GM18519 (cell line): ENCODE data around the gene CHODL.

Experiments used
- ATAC-seq: cut with Tn5 transposase; IDR thresholded peaks from one replicate; pipeline ENCODE4 v1.9.1; 2021; ENCODE audit warnings: mild to moderate bottlenecking, moderate library complexity; ENCODE audit not compliant: unreplicated experiment, low FRiP score

Gene CHODL, protein sequence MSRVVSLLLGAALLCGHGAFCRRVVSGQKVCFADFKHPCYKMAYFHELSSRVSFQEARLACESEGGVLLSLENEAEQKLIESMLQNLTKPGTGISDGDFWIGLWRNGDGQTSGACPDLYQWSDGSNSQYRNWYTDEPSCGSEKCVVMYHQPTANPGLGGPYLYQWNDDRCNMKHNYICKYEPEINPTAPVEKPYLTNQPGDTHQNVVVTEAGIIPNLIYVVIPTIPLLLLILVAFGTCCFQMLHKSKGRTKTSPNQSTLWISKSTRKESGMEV

GRCh38 chr21:18244671-18245463, at the start of gene CHODL:
Gene CHODL (plus strand): TSS chr21:18244833. CDS start chr21:18245224, 391 bp downstream.
- ATAC-seq, result no peak

DNA sequence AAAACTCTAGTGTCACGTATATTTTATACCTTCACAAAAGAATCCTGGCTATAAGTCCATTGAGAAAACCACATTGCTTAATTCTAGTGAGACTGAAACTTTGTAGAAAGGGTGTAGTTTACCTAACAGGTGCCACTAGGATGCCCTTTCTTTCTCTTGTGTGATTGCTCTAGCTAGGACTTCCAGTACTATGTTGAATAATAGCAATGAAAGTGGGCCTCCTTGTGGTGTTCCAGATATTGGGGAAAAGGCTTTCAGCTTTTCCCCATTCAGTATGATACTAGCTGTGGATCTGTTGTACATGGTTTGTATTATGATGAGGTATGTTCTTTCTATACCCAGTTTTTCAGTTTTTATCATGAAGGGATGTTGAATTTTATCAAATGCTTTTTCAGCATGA, 39.7 kb upstream of the CHODL start:
- no peak for ATAC-seq

- no peak for ATAC-seq
Measured at GRCh38 chr21:18218331-18218730, 26.3 kb upstream of the CHODL start.

GRCh38 chr21:18220498-18220897, 24.1 kb upstream of the CHODL start:
- no peak for ATAC-seq

DNA sequence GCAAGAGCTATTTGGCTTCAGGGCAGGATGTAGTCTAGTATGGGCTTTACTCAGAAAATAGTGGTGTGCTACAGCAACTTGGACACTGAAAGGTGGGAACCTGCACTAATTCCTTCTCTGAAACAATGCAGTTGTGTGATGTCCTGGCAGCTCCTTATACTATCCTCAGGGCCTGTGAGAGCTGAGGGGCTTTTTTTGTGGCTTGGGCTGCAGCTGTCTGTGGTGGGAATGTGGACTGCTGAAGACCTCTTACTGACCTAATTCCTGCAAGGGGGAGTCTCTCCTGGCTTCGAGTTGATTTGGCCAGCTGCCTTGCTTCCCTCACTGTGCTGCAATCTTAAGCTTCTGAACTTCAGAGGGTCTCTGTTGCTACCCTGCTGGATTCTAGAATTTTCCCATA, 22.3 kb upstream of the CHODL start:
- no peak for ATAC-seq

- ATAC-seq, result no peak
Measured at GRCh38 chr21:18228060-18228739, 16.4 kb upstream of the CHODL start.

DNA sequence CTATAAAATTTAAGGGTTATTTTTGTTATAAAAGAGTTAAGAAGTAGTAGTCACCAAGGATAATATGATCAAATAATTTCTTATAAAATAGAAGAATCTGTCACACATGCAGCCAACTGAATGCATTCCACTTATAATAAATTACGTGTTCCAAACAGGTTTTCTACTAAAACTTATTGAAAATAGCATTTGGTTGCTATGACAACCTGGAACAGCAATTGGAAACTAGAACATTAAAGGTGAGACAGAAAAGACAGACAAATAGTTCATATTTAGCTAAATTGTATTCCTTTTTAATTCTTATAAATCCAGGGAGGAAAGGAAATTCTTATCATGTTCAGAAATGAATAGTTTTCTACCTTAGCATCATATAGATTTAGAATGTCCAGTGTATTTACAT, 9.1 kb upstream of the CHODL start:
- ATAC-seq, result no peak

- no peak for ATAC-seq
Measured at GRCh38 chr21:18245464-18245967, 883 bp downstream of the CHODL start.

DNA sequence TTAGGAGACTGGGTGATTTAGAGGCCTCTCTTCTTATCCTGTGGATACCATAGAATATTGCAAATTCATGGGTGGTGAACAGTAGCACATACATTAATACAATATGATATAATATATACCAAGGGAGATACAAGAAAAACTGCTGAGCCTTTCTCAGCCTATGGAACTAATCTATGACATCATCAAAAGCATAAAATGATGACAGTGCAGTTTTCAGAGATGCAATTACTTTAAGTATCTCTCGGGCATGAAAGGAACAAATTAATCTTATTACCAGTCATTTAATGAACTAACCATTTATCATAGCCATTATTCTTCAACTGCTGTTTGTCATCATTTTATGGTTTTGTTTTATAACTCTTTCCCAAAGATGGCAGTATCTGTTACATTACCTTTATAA, 3.5 kb downstream of the CHODL start:
- no peak for ATAC-seq

DNA sequence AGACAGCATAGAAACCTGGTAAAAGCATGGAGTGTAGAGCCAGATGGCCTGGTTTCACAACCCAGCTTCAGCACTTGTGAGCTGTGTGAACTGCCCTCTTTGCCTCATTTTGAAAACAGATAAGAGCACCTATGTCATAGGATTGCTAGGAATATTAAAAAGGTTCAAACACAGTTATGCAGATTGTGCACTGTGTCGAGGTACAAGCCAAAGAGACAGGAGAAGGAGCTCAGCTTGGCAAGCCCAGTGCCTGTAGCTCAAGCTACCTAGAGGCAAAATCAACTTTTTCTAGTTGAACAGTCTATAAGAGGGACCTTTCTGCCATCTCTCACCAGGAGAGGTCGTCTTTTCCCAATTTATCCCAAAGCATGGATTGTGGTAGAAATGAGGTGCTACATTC, 5.0 kb downstream of the CHODL start:
- no peak for ATAC-seq

DNA sequence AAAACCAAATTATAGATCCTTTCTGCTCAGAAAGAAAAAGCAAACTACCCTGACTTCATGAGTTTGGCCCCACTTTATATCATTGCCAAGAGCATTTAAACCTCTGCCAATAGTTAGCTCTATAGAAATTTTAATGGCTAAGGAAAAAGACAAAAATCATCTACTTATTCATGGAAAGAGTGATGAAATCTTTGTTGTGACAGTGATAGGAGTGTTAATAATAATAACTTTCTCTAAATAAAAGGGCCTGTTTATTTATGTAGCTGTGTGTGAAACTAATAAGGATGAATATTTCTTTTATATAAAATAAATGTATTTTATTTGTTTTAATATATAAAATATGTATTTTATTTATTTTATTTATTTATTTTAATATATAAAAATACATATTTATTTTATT, 6.4 kb downstream of the CHODL start:
- no peak for ATAC-seq

- no peak for ATAC-seq
Measured at GRCh38 chr21:18252256-18252655, 7.6 kb downstream of the CHODL start.

GRCh38 chr21:18252680-18253079, 8.0 kb downstream of the CHODL start:
- no peak for ATAC-seq

DNA sequence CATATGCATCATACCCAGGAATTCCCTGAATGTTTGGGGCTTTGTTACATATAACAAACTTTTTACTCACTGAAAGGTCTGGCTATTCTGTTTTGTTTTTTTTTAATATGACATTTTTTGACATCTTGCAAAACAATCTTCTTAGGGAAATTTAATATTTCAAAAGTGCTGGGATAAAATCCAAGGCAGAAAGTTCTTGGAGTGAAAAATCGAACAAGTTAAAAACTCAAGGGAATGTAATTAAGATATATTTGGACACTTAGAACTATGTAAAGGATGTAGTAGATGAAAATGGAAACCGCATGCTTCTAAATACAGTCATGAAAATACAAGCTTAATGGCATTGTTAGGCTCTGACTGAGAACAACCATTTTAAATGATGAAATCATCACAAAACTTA, 8.6 kb downstream of the CHODL start:
- ATAC-seq, result no peak

DNA sequence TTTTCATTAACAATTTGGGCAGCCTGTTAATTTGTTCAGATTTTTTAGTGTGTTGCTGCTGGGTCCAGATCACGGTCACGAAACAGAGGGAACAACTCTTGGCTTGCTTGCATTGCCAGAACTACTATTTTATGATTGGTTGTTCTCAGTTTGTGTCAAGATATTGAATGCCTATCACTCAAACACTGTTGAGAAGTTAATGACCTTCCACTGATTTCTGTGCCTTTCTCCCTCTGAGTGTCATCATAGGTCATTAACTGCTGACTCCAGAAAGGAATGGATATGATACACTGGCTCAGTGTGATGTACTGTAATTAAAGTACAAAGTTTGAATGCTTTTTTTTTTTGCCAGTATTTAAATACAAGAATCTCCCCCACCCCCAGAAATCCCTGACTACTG, 9.2 kb downstream of the CHODL start:
- ATAC-seq, result no peak

DNA sequence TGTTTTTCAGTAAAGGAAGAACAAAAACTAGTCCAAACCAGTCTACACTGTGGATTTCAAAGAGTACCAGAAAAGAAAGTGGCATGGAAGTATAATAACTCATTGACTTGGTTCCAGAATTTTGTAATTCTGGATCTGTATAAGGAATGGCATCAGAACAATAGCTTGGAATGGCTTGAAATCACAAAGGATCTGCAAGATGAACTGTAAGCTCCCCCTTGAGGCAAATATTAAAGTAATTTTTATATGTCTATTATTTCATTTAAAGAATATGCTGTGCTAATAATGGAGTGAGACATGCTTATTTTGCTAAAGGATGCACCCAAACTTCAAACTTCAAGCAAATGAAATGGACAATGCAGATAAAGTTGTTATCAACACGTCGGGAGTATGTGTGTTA, 21.3 kb downstream of the CHODL start:
- ATAC-seq, result no peak

DNA sequence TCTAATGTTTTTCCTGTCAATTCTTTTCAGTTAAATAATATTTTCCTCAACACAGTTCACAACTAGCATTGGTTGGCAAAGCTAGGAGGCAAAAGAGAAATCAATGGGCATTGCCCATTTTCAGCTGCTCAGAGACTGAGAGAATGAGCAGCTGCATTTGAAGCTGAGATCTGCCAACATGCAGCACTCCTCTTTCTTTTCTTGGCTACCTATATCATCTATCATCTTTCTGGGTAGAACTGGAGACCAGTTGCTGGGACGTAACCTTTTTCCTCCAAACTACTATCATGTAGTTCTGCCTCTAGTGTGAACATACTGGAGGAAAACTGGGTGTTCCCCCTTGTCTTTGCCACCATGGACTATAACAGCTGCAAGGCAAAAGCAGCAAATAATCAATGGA, 22.9 kb downstream of the CHODL start:
- no peak for ATAC-seq

- ATAC-seq, result no peak
Measured at GRCh38 chr21:18268906-18269305, 24.3 kb downstream of the CHODL start.

DNA sequence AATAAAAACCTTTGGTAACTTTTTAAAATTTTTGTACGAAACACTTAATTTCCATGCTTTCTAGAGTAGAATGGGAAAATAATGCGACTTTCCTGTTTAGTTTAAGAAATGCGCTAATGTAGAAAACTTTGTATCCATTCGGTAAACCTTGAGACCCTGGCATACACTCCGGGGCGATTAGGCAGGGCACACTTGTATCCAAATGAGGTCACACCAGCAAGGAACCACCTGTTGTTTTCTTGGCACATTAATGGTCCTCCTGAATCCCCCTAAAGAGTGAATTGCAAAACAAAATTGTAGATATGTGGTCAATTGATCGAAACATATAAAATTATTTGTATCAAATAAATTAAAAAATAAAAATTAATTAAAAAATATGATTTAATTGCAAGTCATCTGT, 25.2 kb downstream of the CHODL start:
- no peak for ATAC-seq

- ATAC-seq, result no peak
Measured at GRCh38 chr21:18273400-18273799, 28.8 kb downstream of the CHODL start.

DNA sequence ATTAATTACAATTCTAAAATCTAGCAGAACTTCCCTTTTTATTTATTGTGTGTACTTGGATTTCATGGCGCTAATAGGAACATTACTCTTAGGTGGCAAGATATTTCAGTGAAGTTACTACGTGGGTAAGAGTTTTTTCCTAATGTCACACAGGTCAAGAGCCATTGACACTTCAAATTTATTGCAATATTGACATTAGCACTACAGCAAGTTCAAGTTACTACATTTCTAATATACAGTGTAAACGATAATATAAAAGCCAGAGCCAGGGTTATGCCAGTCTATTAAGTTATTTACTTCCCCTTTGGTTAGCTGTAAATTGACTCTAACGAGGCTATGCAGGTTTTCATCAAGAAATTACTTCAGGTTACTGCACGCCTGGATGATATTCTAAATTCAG, 29.7 kb downstream of the CHODL start:
- ATAC-seq, result no peak
